Cardiac fibroblast (primary cell): ENCODE measurements around the gene KDM5D.

ENCODE experiments used
- DNase-seq, 2 donors: peaks; one replicate each; pipeline versions ENCODE4 v3.0.0 to v3.0.0-alpha.2; 2010; ENCODE audit warnings: low read depth in 2 of 2
- H3K4me3 ChIP-seq, 2 donors: replicated peaks in 1 of 2; 1 replicate in 1 of 2; 2 replicates in 1 of 2; pipeline ENCODE4 v1.5.1; 2011; ENCODE audit warnings: low read depth in 2 of 2, low read length in 2 of 2, mild to moderate bottlenecking in 2 of 2, moderate library complexity in 1 of 2
- TF ChIP-seq, protein P1 (sequence below): IDR thresholded peaks from one replicate; pipeline ENCODE4 v1.5.1; 2011; ENCODE audit warnings: low read depth, mild to moderate bottlenecking, low read length, inconsistent platforms

KDM5D gene

GRCh38 chrY:19717146-19717545, 27.4 kb downstream of the KDM5D start:
- DNase-seq, result no peak
- H3K4me3 ChIP-seq, result no peak overlapping the region
- TF ChIP-seq, protein P1, sequence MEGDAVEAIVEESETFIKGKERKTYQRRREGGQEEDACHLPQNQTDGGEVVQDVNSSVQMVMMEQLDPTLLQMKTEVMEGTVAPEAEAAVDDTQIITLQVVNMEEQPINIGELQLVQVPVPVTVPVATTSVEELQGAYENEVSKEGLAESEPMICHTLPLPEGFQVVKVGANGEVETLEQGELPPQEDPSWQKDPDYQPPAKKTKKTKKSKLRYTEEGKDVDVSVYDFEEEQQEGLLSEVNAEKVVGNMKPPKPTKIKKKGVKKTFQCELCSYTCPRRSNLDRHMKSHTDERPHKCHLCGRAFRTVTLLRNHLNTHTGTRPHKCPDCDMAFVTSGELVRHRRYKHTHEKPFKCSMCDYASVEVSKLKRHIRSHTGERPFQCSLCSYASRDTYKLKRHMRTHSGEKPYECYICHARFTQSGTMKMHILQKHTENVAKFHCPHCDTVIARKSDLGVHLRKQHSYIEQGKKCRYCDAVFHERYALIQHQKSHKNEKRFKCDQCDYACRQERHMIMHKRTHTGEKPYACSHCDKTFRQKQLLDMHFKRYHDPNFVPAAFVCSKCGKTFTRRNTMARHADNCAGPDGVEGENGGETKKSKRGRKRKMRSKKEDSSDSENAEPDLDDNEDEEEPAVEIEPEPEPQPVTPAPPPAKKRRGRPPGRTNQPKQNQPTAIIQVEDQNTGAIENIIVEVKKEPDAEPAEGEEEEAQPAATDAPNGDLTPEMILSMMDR, result no peak

- TF ChIP-seq, protein P1, result no peak
- DNase-seq, result no peak
- H3K4me3 ChIP-seq, result no peak overlapping the region
Measured at GRCh38 chrY:19715226-19715625, 29.3 kb downstream of the KDM5D start.

- DNase-seq, result no peak
- TF ChIP-seq, protein P1, result no peak
- no peak overlapping the region for H3K4me3 ChIP-seq
Measured at GRCh38 chrY:19713430-19713829, 31.1 kb downstream of the KDM5D start.

DNA sequence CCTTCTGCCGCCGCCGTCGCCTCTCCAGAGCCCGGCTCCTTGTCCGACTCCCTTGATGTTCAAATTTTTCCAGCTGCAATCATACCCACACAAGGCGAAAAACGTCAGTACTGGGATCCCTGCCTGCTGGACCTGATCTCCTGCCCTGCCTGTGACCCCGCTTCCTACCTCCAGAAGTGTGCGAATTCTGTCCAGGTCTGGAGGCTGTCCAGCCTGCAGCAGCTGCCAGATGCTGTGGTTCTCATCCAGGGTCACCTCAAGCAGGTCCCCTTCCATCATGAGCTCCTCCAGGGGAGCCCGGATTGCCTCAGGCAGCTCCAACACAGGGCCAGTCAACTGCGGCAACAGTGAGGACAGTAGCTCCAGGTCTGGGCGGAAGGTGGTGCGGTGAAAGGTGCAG, 38.3 kb downstream of the KDM5D start:
- H3K4me3 ChIP-seq, result no peak overlapping the region
- TF ChIP-seq, protein P1, result no peak

GRCh38 chrY:19698495-19698894, 46.0 kb downstream of the KDM5D start:
- TF ChIP-seq, protein P1, result no peak

More for the DNA sequence above, 38.3 kb downstream of the KDM5D start:
- DNase-seq, result no peak

GRCh38 chrY:19680821-19681220, 63.7 kb downstream of the KDM5D start:
- TF ChIP-seq, protein P1, result no peak
- H3K4me3 ChIP-seq, result no peak overlapping the region
- no peak for DNase-seq

More at GRCh38 chrY:19698495-19698894, 46.0 kb downstream of the KDM5D start:
- DNase-seq, result no peak
- H3K4me3 ChIP-seq, result no peak overlapping the region
